Kidney tubule cell (primary cell): ENCODE data around the gene MCRIP1.

ENCODE experiments used
- DNase-seq: peaks from one replicate; pipeline ENCODE4 v3.0.0-alpha.2; 2018; ENCODE audit warnings: low spot score

Gene MCRIP1

DNA sequence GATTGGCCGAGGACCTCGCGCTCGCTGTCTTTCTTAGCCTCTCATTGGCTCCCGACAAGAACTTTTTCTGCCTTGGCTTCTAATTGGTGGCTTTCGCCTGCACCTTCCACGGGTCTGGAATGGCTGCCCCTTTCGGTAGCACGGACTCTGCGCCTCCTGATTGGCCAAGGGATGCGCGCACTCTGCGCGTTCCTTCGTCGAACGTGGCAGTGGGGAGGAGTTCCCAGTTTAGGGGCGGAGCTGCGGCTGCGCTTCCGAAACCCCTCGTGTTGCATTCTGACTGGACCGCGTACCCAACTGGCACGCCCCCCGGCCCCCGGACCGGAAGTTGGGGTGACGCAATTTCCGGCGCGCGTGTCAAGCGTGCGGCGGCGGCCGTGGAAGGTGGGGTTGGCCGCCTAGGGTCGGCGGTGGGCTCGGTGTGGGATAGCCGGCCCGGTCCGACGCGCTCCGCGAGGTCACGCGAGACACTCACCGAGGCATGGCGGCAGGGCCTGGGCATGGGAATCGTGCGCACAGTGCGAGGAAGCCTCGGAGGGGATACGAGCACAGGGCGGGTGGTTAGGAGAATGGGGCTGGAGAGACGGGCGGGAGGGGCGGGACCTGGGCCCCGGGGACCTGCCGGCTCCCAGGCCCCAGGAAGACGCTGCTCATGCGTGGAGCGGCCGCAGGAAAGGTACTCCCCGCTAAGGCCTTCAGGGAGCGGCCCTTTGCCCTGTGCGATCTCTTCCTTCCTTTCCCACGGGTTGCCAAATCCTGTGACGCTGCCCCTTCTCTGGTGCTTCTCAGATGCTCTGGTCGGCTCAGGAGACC, 27.9 kb upstream of the MCRIP1 start:
- peak; percentile 100 for DNase-seq

DNA sequence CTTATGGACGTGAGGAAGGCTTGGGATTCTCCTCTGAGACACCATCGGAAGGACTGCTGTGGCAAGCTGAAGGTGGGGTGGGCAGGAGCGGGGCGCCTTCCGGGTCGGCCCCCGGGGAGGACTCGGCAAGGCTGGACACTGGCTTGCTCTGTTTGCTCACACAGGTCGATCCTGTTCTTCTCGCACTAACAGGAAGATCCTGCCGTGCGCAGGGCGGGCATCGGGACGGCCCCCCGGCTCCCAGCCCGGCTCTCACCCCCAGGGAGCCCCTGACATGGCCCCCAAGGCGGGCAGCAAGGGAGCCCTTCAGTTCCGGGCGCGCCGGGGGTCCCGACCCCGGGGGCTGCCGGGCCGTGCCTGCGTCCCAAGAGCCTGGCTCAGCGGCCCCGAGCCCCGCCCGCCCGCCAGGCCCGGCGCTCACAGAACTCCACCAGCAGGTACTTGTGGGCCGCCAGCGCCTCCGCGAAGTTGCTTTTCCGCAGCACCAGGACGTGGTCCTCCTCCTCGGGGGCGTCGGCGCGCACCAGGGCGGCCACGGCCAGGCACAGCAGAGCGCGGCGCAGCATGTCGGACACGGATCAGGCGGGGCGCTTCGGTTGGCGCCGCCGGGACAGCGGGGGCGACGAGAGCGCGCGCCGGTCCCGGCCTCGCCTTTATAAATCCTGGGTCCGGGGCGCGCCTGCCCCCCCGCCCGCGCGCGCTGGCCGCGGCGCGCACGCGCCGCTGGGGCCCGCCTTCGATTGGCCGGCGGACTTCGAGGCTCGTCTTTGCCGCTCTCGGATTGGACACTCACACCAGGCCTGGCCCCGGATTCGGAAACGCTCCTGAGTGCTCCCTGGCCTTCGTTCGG, 27.0 kb upstream of the MCRIP1 start, which contains the start of gene P4HB:
P4HB (minus strand) TSS at position 630 of the 850 bp plus-strand sequence; CDS start at position 566, 64 bp downstream.
- DNase-seq, result peak; percentile 28

DNA sequence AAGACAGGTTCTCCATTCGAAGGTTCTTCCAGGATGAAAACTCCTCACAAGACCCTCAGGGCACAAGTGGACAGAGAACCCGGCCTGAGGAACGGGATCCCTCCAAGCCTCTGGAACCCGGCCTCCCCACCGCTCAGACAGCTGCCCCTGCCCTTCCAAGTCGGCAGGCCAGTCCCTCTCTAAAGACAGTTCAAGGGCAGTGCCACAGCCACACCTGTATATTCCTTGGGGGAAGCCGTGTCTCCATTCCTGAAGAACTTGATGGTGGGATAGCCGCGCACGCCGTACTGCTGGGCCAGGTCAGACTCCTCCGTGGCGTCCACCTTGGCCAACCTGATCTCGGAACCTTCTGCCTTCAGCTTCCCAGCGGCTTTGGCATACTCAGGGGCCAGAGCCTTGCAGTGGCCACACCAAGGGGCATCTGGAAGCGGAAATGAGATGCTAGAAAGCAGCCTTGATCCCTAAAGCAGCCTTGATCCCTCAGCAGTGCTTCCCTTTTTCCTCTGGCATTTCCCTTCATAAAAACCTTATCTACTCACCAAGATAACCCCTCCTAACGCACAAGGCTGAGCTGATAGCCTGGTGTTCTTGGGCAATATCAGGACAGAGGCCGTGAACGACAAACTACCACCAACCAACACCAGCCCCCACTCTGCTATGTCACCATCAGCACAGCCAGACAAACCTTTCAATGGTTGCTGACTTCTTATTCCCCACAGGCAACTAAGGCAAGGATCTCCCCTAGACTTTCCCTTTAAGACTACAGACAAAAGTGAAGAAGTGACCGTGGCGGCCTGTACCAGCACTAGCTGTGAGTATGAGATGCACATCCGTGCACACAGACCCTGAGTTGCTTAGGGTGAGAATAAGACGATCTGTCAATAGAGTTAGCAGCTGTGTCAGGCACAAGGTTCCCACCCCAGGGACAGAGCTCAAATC, 26.1 kb upstream of the MCRIP1 start:
- no peak for DNase-seq

- no peak for DNase-seq
These were observed 25.3 kb upstream of the MCRIP1 start for GRCh38 chr17:81858170-81858966.

DNA sequence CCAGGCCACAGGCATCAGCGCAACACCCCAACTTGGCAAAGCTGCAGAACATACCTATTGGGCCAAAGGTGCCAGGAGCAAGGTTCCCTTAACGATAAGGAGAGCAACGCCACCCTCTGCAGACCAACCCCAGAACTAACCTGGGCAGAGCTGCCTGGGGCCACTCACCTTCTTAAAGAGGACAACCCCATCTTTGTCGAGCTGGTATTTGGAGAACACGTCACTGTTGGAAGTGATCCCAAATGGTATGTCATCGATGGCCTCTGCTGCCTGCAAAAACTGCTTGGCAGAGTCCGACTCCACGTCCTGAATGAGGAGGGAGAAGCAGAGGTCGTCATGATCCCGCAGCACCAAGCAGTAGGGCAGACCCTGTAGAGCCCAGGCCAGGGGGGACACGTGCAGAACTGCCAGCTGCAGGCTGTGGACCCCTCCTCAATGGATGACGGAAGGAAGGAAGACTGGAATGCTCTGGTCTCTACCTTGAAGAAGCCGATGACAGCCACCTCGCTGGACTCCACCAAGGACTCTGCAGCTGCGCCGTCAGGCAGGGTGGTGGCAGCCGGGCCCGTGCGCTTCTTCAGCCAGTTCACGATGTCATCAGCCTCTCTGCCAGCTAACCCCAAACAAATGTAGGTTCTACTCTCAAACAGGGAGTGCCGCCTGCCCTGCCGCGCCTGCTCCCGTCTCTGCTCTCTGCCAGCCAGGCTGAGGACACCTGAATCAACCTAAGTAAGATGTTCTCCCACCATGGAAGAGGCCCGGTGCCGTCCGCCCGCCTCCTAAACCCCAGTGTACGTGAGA, 22.1 kb upstream of the MCRIP1 start:
- DNase-seq, result no peak

- DNase-seq, result no peak
These were observed 19.1 kb upstream of the MCRIP1 start for GRCh38 chr17:81852237-81852636.

DNA sequence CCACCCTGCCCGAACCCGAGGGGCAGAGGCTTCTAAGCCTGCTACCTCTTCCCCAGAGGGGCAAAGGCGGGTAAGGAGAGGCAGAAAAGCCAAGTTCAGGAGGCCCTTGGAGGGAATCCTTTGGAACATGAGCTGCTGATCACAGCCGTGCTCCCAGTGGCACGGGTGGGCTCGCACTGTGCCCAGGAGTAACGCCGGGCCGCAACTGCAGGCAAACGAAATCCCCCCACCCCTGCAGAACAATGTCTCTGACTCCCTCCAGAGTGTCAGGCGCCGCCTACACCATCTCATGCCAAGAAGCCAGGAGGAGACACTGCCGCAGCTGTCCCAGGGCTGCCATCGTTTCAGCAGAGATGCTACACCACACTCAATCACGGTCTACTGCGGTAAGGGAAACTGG, 18.3 kb upstream of the MCRIP1 start:
- DNase-seq, result no peak

- DNase-seq, result no peak
These were observed 16.4 kb upstream of the MCRIP1 start for GRCh38 chr17:81849457-81849856.

- no peak for DNase-seq
These were observed 13.9 kb upstream of the MCRIP1 start for GRCh38 chr17:81846743-81847689.

GRCh38 chr17:81845881-81846742, 13.0 kb upstream of the MCRIP1 start:
- no peak for DNase-seq

DNA sequence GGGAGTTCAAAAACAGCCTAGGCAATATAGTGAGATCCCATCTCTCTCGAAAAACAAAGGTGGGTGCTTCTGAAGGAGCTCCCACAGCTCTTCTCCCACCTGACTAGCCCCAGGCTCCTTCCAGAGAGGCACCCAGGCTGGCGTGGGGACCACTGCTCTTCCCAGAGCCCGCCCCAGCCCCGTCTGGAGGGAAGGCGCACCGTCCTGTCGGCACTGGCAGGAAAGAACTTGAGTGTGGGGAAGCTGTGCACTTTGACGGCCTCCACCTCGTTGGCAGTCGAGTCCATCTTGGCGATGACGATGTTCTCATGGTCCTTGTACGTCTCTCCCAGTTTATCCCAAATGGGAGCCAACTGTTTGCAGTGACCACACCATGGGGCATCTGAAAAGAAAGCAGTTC, 12.3 kb upstream of the MCRIP1 start:
- no peak for DNase-seq

- DNase-seq, result no peak
These were observed 11.8 kb upstream of the MCRIP1 start for GRCh38 chr17:81844887-81845286.

- DNase-seq, result no peak
These were observed 11.3 kb upstream of the MCRIP1 start for GRCh38 chr17:81844327-81844851.

DNA sequence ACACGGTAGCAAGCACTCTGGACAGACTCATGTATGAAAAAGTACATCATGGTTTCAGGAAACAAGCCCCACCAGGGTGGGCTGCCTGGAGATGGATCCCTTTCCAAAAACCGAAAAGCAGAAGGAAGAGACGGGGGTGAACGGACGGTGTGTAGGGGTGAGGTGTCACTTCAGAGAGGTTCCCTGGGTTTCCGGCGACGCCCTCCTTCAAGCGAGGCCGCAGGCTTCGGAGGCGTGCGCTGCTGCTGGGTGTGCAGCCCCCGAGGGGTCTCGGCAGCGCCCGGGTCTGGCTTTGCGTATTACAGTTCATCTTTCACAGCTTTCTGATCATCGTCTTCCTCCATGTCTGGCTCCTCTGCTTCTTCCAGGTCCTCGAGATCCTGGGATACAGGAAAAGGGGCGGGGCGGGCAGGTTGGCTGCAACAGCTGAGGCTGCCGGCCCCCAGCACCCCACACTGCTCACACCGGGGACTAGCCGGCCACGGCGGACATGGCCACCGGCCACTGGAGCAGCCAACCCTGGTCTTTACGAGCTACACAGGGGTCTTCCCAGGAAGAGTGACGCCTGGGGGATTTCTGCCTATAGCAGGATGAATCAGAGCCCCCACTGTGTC, 10.7 kb upstream of the MCRIP1 start:
- DNase-seq, result no peak

DNA sequence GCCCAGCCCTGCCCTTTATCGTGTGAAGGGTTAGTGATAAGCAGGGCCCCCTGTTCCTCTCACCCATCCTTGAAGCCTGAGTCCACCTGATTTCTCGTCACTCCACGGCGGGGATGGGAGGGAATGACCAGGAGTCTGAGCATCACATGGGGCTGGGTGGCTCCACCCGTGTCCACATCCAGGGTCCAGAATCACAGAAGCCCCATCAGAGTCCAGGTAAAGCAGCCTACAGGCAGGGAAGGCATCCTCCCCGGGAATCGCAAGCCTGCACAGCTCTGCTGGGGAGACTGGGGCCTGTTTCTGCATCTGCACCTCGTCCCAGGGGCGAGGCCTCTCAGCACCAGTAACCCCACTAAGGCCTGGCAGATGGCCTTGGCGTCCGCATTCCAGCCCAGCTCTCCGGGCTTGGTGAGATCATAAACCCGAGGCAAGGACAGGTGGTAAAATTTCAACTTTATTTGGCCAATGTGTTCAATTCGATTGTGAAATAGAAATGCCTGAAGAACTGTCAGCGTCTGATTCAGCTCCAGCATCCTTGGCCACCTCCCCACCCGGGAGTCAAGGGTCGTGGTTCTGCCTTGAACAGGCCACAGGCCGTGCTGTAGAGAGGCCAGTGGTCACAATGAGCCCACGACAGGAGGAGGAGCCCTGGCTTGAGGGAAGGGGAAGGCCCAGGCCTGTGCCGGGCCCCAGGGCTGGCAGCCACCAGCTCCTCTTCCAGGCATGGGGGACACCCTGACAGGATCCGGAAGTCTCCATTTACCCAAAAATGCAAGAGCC, 9.8 kb upstream of the MCRIP1 start:
- no peak for DNase-seq

GRCh38 chr17:81842378-81842724, 9.3 kb upstream of the MCRIP1 start:
- DNase-seq, result no peak

- DNase-seq, result no peak
These were observed 8.8 kb upstream of the MCRIP1 start for GRCh38 chr17:81841866-81842265.
